GM23338 (cell line): ENCODE measurements around the gene MRPS15. TPM values are rescaled to one million over a fixed set of nuclear protein-coding genes. Genes with fewer than 3 reads are reported as not detected.
"Not testable (repeated sequence)": the region's sequence is repeated elsewhere in the genome, so short reads cannot be mapped to it uniquely, and the experiment has no call there.

Source experiments
- ATAC-seq: fragments of 200-7000 bp; cut with Tn5 transposase; 3 replicates; pipeline ENCODE4 v1.9.1; 2020
- DNase-seq: peaks from one replicate; pipeline ENCODE4 v3.0.0-alpha.2; 2015; ENCODE audit warnings: low spot score
- H2AFZ ChIP-seq: fragments of 200-600 bp; sonication (generic); 2 replicates; pipeline ENCODE4 v1.8.0; 2016; ENCODE audit warnings: antibody characterized with exemption, mild to moderate bottlenecking, moderate library complexity
- H3F3A ChIP-seq: fragments of 200-600 bp; sonication (generic); replicated peaks from 2 replicates; pipeline ENCODE4 v1.8.0; 2017; ENCODE audit warnings: antibody characterized with exemption, mixed run types, low read depth
- H3K27ac ChIP-seq: fragments of 200-600 bp; sonication (generic); 2 replicates; pipeline ENCODE4 v1.6.1; 2016; ENCODE audit warnings: low read depth
- H3K27me3 ChIP-seq: fragments of 200-600 bp; sonication (generic); 2 replicates; pipeline ENCODE4 v1.8.0; 2016; ENCODE audit warnings: mild to moderate bottlenecking, mixed run types, moderate library complexity; ENCODE audit not compliant: insufficient read depth
- H3K36me3 ChIP-seq: fragments of 200-600 bp; sonication (generic); 2 replicates; pipeline ENCODE4 v1.8.0; 2016; ENCODE audit warnings: mild to moderate bottlenecking; ENCODE audit not compliant: insufficient read depth
- H3K4me1 ChIP-seq: fragments of 200-600 bp; sonication (generic); 2 replicates; pipeline ENCODE4 v1.8.0; 2016; ENCODE audit warnings: mild to moderate bottlenecking, moderate library complexity; ENCODE audit not compliant: insufficient read depth
- H3K4me2 ChIP-seq: fragments of 200-600 bp; sonication (generic); 2 replicates; pipeline ENCODE4 v1.7.1; 2017; ENCODE audit warnings: mixed run types
- H3K4me3 ChIP-seq: fragments of 200-600 bp; sonication (generic); 2 replicates; pipeline ENCODE4 v1.6.1; 2016; ENCODE audit warnings: mixed run types
- H3K79me2 ChIP-seq: fragments of 200-600 bp; sonication (generic); replicated peaks from 2 replicates; pipeline ENCODE4 v1.8.0; 2017; ENCODE audit warnings: mild to moderate bottlenecking; ENCODE audit not compliant: insufficient read depth
- H3K9me2 ChIP-seq: fragments of 200-600 bp; sonication (generic); 2 replicates; pipeline ENCODE4 v1.8.0; 2017; ENCODE audit not compliant: insufficient read depth
- H4K20me1 ChIP-seq: fragments of 200-600 bp; sonication (generic); replicated peaks from 2 replicates; pipeline ENCODE4 v1.8.0; 2017; ENCODE audit warnings: mild to moderate bottlenecking; ENCODE audit not compliant: insufficient read depth
- H3K27ac Mint-ChIP-seq: 2 replicates; pipeline ENCODE4 v1.8.0; 2020; ENCODE audit warnings: inconsistent platforms, mild to moderate bottlenecking, moderate library complexity, mixed read lengths
- H3K27me3 Mint-ChIP-seq: 3 replicates; pipeline ENCODE4 v1.8.0; 2022; ENCODE audit warnings: low read depth, mild to moderate bottlenecking, moderate library complexity, mixed read lengths, inconsistent platforms; ENCODE audit not compliant: insufficient read depth, poor library complexity
- H3K36me3 Mint-ChIP-seq: 3 replicates; pipeline ENCODE4 v1.8.0; 2021; ENCODE audit warnings: low read depth, mild to moderate bottlenecking, inconsistent platforms, moderate library complexity, mixed read lengths
- H3K4me1 Mint-ChIP-seq: 3 replicates; pipeline ENCODE4 v1.8.0; 2020; ENCODE audit warnings: mild to moderate bottlenecking, inconsistent platforms, mixed read lengths
- H3K4me3 Mint-ChIP-seq: 3 replicates; pipeline ENCODE4 v1.8.0; 2021; ENCODE audit warnings: moderate library complexity, mild to moderate bottlenecking, inconsistent platforms, mixed read lengths
- H3K9me3 Mint-ChIP-seq: 3 replicates; pipeline ENCODE4 v1.8.0; 2020; ENCODE audit warnings: moderate library complexity, mild to moderate bottlenecking, inconsistent platforms, mixed read lengths
- EZH2 ChIP-seq: fragments of 200-600 bp; sonication (generic); IDR thresholded peaks from one replicate; pipeline ENCODE4 v1.8.0; 2017; ENCODE audit warnings: antibody characterized with exemption, mild to moderate bottlenecking, low read depth; ENCODE audit not compliant: unreplicated experiment
- JUNB ChIP-seq: IDR thresholded peaks from one replicate; pipeline ENCODE4 v1.6.1; 2016; ENCODE audit warnings: antibody characterized with exemption; ENCODE audit not compliant: unreplicated experiment
- NANOG ChIP-seq: IDR thresholded peaks from 2 replicates; pipeline ENCODE4 v1.6.1; 2016; ENCODE audit warnings: antibody characterized with exemption, borderline replicate concordance
- POLR2AphosphoS5 ChIP-seq: IDR thresholded peaks from 2 replicates; pipeline ENCODE4 v1.6.1; 2016; ENCODE audit warnings: antibody characterized with exemption, low read depth
- ZNF114 ChIP-seq: fragments of 250-450 bp; sonication (Bioruptor Pico); IDR thresholded peaks from 2 replicates; pipeline ENCODE4 v1.5.0; 2020; ENCODE audit warnings: mild to moderate bottlenecking, moderate library complexity
- ZNF331 ChIP-seq: fragments of 250-450 bp; sonication (Bioruptor Pico); IDR thresholded peaks from 2 replicates; pipeline ENCODE4 v1.5.0; 2020; ENCODE audit warnings: low read depth, mild to moderate bottlenecking, moderate library complexity
- ZNF462 ChIP-seq: fragments of 250-450 bp; sonication (Bioruptor Pico); IDR thresholded peaks from 2 replicates; pipeline ENCODE4 v1.5.0; 2020; ENCODE audit warnings: mild to moderate bottlenecking, moderate library complexity
- polyA plus RNA-seq: library from polyadenylated mRNA; unstranded; fragments of >200 nt; fragmentation: Nextera tagmentation; extraction: Ambion mirVana; gene quantifications from 2 replicates; pipeline ENCODE4 v1.2.1, GENCODE V29; 2016
- total RNA-seq: library from RNA; depleted of rRNA; stranded (reverse); fragments of >200 nt; shearing (Covaris generic); gene quantifications from 2 replicates; pipeline ENCODE4 v1.2.3, GENCODE V29; 2014

MRPS15 gene
- total and polyA plus RNA-seq, 2 experiments from 2014 or later: 105 to 311 TPM

- not testable (repeated sequence) for H3K27ac ChIP-seq, H3F3A ChIP-seq, H3K27ac Mint-ChIP-seq, H3K4me1 Mint-ChIP-seq, H3K36me3 Mint-ChIP-seq, H3K4me2 ChIP-seq, DNase-seq, H3K27me3 Mint-ChIP-seq, H3K4me3 ChIP-seq, H3K4me3 Mint-ChIP-seq, H3K4me1 ChIP-seq, H3K9me3 Mint-ChIP-seq, ATAC-seq, H3K79me2 ChIP-seq, H3K36me3 ChIP-seq, H2AFZ ChIP-seq, H4K20me1 ChIP-seq, H3K9me2 ChIP-seq, H3K27me3 ChIP-seq
Observed at GRCh38 chr1:36501911-36502310, 37.7 kb upstream of the MRPS15 start.

GRCh38 chr1:36497207-36497606 lies 33.0 kb upstream of the MRPS15 start:
- Mint-ChIP-seq H3K4me3 (no peak overlapping the region), H3K27me3 (peaks cover 12% of the 10 kb centered on the region), H3K36me3 (no peaks in the 10 kb centered on the region), H3K27ac (no peak overlapping the region), H3K4me1 (no peaks in the 10 kb centered on the region), H3K9me3 (no peaks in the 10 kb centered on the region)
- no peaks in the 10 kb centered on the region for H3K4me1 ChIP-seq
- no peak overlapping the region for H3K4me3 ChIP-seq
- H3K36me3 ChIP-seq: no peaks in the 10 kb centered on the region
- ATAC-seq (no peak), DNase-seq (no peak)
- no peaks in the 10 kb centered on the region for H3K9me2 ChIP-seq
- TF ChIP-seq POLR2AphosphoS5: no peak
- no peak for TF ChIP-seq ZNF114 (CRISPR knock-in tag)
- no peak for TF ChIP-seq NANOG
- TF ChIP-seq ZNF331 (CRISPR knock-in tag): no peak
- TF ChIP-seq ZNF462: no peak
- no peak for TF ChIP-seq EZH2
- TF ChIP-seq JUNB: no peak
- H3K27me3 ChIP-seq: no peaks in the 10 kb centered on the region
- no peaks in the 10 kb centered on the region for H4K20me1 ChIP-seq
- no peak overlapping the region for H3K27ac ChIP-seq
- H3K4me2 ChIP-seq: no peak overlapping the region
- H2AFZ ChIP-seq: no peak overlapping the region
- H3K79me2 ChIP-seq: no peaks in the 10 kb centered on the region
- no peaks in the 10 kb centered on the region for H3F3A ChIP-seq
